Subcutaneous preadipocyte (primary cell): ENCODE data around the gene PRR33. TPM values are rescaled to one million over a fixed set of nuclear protein-coding genes. Genes with fewer than 3 reads are reported as not detected.

Experiments
- small RNA-seq: library from RNA; depleted of rRNA; stranded (forward); fragments of <200 nt; gene quantifications from one replicate; pipeline ENCODE3, GENCODE V24; 2012
- total RNA-seq: library from RNA; depleted of rRNA; stranded (reverse); fragments of >200 nt; gene quantifications from 2 replicates; pipeline ENCODE4 v1.2.3, GENCODE V29; 2012

PRR33 gene
- not detected in 2 replicates for total RNA-seq

DNA sequence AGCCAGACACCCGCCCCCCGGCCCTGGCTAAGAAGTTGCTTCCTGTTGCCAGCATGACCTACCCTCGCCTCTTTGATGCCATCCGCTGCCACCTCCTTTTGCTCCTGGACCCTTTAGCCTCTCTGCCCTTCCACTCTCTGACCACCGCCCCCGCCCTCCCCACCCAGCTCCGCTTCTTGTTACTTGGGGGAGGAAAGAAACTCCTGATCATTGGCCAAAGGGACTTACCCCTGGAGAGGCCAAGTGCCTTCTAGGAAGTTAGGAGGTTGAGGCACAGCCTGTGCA, at the start of gene PRR33:
PRR33 (minus strand) TSS at position 65 of the 285 bp plus-strand sequence. CDS start 1,311 bp downstream, outside the sequence.

DNA sequence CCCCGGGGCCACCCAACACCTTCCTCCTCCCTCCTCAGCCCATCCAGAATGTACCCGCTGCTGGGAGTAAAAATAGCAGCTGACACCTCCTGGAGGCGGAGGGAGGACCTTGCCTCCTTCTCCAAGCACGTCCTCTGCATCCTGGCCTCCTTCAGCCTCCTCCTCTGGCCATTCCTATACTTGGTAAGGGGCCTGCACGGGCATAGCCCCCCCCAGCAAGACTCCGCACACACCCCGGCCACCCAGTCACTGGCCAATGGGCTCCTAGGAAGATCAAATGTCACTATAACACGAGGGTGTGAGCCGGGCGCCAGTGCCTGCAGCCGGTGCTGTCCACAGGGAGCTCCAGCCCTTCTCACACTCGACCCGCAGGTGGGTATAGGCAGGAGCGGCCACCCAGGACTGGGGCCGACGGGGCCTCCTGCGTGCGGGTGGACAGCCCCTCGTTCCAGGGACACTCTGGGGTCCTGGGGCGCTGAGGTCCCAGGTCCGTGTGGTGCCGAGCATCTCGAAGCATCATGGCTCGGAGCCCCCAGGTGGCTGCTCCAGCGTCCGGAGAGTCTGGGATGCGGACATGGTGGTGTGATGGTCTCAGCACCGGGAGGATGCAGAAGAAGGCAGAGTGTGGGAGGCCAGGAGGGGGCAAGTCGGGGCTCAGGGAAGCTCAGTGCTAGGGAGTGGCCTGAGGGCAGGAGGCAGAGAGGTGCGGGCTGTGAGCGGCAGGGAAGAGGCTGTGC, 27.9 kb upstream of the PRR33 start, which contains the start of gene TNNT3:
TNNT3 (plus strand) TSS at position 313 of the 737 bp plus-strand sequence. CDS start 3,172 bp downstream, outside the sequence.

DNA sequence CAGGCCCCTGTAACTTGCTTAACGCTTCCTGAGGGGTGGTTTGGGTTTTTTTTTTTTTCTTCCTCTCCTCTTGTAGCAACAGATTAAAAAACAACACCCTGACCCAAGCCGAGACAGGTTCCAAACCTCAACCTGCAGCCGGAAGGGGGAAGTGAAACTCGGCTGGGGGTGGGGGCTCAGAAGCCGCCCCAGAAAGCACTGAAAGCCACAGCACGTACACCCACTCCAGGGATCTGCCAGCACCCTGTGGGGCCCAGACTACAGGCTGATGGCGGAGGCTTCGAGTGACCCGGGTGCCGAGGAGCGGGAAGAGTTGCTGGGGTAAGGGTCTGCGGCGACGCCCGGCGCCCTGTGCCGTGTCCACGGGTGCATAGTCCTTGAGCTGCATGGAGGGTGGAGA, 38.8 kb downstream of the PRR33 start, which contains the start of gene LSP1:
LSP1 (plus strand) TSS at position 208 of the 400 bp plus-strand sequence; CDS start at position 269, 61 bp downstream.

DNA sequence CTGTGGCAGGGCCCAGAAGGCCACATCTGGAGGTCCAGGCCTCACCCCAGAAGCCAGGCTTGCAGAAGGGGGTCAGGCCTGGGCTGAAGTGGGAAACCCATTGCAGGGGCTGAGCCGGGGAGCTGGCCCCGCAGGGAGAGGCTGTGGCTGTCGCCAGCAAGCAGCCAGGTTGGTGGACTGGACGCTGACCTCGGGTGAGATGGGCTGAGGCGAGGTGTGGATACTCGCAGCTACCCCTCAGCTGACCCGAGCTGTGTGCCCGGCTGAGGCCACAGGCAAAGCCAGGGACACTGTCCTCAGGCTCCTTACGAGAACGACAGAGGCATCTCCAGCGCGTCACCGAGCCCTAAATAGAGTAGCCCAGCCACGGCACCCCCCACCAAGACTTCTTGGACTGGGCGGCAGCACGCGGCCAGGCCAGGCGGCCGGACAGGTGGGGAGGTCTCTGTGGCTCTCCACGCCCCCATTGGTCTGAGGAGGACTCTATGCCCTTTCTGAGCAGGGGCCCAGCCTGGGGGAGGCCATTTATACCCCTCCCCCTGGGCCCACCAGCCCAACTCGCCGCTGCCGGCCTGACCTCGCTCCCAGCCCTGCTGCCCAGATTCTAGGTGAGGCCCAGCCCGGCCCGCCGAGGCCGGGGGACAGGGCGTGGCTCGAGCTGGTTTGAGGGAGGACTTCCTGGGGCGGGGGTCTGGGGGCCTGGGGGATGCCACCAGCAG, 53.1 kb downstream of the PRR33 start, which contains the start of gene TNNI2:
TNNI2 (plus strand) TSS at position 556 of the 719 bp plus-strand sequence. CDS start 716 bp downstream, outside the sequence.

Small RNAs within 50 kb of the gene (small RNA-seq; reads per million reads assigned to genes)
- gene AC051649.1 = not detected
- gene MIR4298 = not detected

Other genes with a start within 250 kb of the PRR33 start
- gene KRTAP5-6, start 194.7 kb downstream of the PRR33 start, total RNA-seq = not detected in 2 replicates
- gene IFITM10, start 141.3 kb downstream of the PRR33 start, total RNA-seq = 0.73 and 2.2 TPM in 2 replicates
- gene CTSD, start 128.0 kb downstream of the PRR33 start, total RNA-seq = 138 TPM in 2 replicates
- gene SYT8, start 56.9 kb downstream of the PRR33 start, total RNA-seq = not detected in 2 replicates
- gene TNNI2, start 52.9 kb downstream of the PRR33 start, total RNA-seq = not detected in 2 replicates
- 94.2 and 131 TPM in 2 replicates for gene LSP1, start 38.8 kb downstream of the PRR33 start, total RNA-seq
- 0.37 TPM in 1 of 2 replicates, not detected in the other for gene TNNT3, start 27.8 kb upstream of the PRR33 start, total RNA-seq
- 106 and 132 TPM in 2 replicates for gene MRPL23, start 55.4 kb upstream of the PRR33 start, total RNA-seq
- 3.1 and 40.4 TPM in 2 replicates for gene H19, start 105.9 kb upstream of the PRR33 start, total RNA-seq
- gene IGF2, start 247.5 kb upstream of the PRR33 start, total RNA-seq = 0.37 and 0.59 TPM in 2 replicates